ENCODE measurements around the gene IL20.

- TF ChIP-seq POLR2A (IDR thresholded peaks at IDR 0.05) (no peak), CTCF (IDR thresholded peaks at IDR 0.05) (no peak), POLR2AphosphoS5 (IDR thresholded peaks at IDR 0.05) (no peak)
Measured at GRCh38 chr1:206833801-206834200, 31.6 kb upstream of the IL20 start.
